HepG2 (cell line): ENCODE results near the gene PDCD2L. TPM values are rescaled to one million over a fixed set of nuclear protein-coding genes. Genes with fewer than 3 reads are reported as not detected.
"Not testable (repeated sequence)": the region's sequence is repeated elsewhere in the genome, so short reads cannot be mapped to it uniquely, and the experiment has no call there.

Experiments used
- ATAC-seq: fragments of 200-7000 bp; cut with Tn5 transposase; 3 replicates; pipeline ENCODE4 v1.9.1; 2020; ENCODE audit warnings: mild to moderate bottlenecking, moderate library complexity
- BruUV-seq: library from RNA; stranded (reverse); fragments of 400-500 nt; replicated peaks from 2 replicates; lab custom pipeline; 2021; lab: Mats Ljungman, UMichigan
- CTCF ChIA-PET: fragments of 300-600 bp; formaldehyde crosslinking; extraction: SDS; loops from one replicate; lab custom pipeline; 2021; ENCODE audit warnings: low total read pairs, inconsistent platforms, low intra/inter-chr PET ratio; lab: Yijun Ruan, JAX
- POLR2A ChIA-PET: fragments of 350-600 bp; sonication (Branson Sonifier 250); formaldehyde crosslinking; loops from one replicate; lab custom pipeline; 2020; ENCODE audit warnings: antibody characterized with exemption, inconsistent platforms; lab: Yijun Ruan, JAX
- DNase-seq: peaks from one replicate; pipeline ENCODE4 v3.0.0-alpha.2; 2015; ENCODE audit warnings: low spot score
- FAIRE-seq: peaks from 3 replicates; lab custom pipeline; 2011; peaks lifted over from hg19 to GRCh38; lab: Jason Lieb, UNC
- H2AFZ ChIP-seq: one replicate; pipeline ENCODE4 v1.6.1; 2011; ENCODE audit warnings: low read length, inconsistent platforms
- H3K27ac ChIP-seq: fragments of 300-600 bp; 3 replicates; pipeline ENCODE4 v1.8.0; 2011; ENCODE audit warnings: mixed run types, mild to moderate bottlenecking, mixed read lengths, low read length, inconsistent platforms; ENCODE audit not compliant: insufficient read depth; ENCODE audit errors: extremely low read length
- H3K27me3 ChIP-seq, 2 experiments: fragments of 200-600 bp in 1 of 2; 2 replicates in 1 of 2; 3 replicates in 1 of 2; pipeline versions ENCODE4 v1.6.0 to v1.8.0; 2011; ENCODE audit warnings: low read length in 2 of 2, mild to moderate bottlenecking in 2 of 2, moderate library complexity in 2 of 2, inconsistent platforms in 1 of 2; ENCODE audit not compliant: insufficient read depth in 2 of 2, control insufficient read depth in 1 of 2
- H3K36me3 ChIP-seq, 2 experiments: fragments of 200-600 bp in 1 of 2; replicated peaks in 1 of 2; 2 replicates in 1 of 2; 3 replicates in 1 of 2; pipeline versions ENCODE4 v1.5.1 to v1.8.0; 2011; ENCODE audit warnings: low read length in 2 of 2, inconsistent platforms in 1 of 2; ENCODE audit not compliant: insufficient read depth in 2 of 2, control insufficient read depth in 1 of 2
- H3K4me1 ChIP-seq: 2 replicates; pipeline ENCODE4 v1.5.1; 2012; ENCODE audit warnings: low read length, inconsistent platforms; ENCODE audit not compliant: insufficient read depth
- H3K4me2 ChIP-seq: 2 replicates; pipeline ENCODE4 v1.6.0; 2011; ENCODE audit warnings: low read depth, low read length, inconsistent platforms
- H3K4me3 ChIP-seq, 3 experiments: fragments of 200-600 bp in 1 of 3; sonication (generic), shearing (Covaris generic) in 1 of 3; replicated peaks in 1 of 3; 2 replicates each; pipeline ENCODE4 v1.5.1; 2011 to 2016; ENCODE audit warnings: low read length in 3 of 3, inconsistent platforms in 2 of 3, low read depth in 2 of 3, mild to moderate bottlenecking in 2 of 3, control low read depth in 1 of 3, mixed read lengths in 1 of 3; ENCODE audit not compliant: insufficient read depth in 1 of 3
- H3K79me2 ChIP-seq: one replicate; pipeline ENCODE4 v1.6.1; 2011; ENCODE audit warnings: low read length, inconsistent platforms; ENCODE audit not compliant: insufficient read depth
- H3K9ac ChIP-seq: 2 replicates; pipeline ENCODE4 v1.6.0; 2011; ENCODE audit warnings: mild to moderate bottlenecking, low read depth, low read length, inconsistent platforms; ENCODE audit not compliant: insufficient read depth
- H3K9me3 ChIP-seq: 2 replicates; pipeline ENCODE4 v1.5.1; 2012; ENCODE audit warnings: mild to moderate bottlenecking, low read length
- H4K20me1 ChIP-seq: 2 replicates; pipeline ENCODE4 v1.6.0; 2011; ENCODE audit warnings: inconsistent platforms, mild to moderate bottlenecking, low read length, moderate library complexity; ENCODE audit not compliant: insufficient read depth
- AGO2 ChIP-seq: fragments of 200-400 bp; formaldehyde crosslinking; optimal IDR thresholded peaks from 2 replicates; pipeline ENCODE3; 2017; ENCODE audit warnings: mild to moderate bottlenecking, low read depth, low read length, moderate library complexity
- CC2D1A ChIP-seq: sonication (generic); formaldehyde crosslinking; IDR thresholded peaks from 2 replicates; pipeline ENCODE4 v1.8.1; 2023; ENCODE audit warnings: mild to moderate bottlenecking, missing genetic modification reagents
- FOXP1 ChIP-seq, 2 experiments: fragments of 450-650 bp in 1 of 2; IDR thresholded peaks; 2 replicates each; pipeline ENCODE4 v1.6.1; 2017 to 2018; ENCODE audit warnings: antibody characterized with exemption in 1 of 2
- PCBP2 ChIP-seq: fragments of 200-400 bp; formaldehyde crosslinking; optimal IDR thresholded peaks from 2 replicates; pipeline ENCODE3; 2018; ENCODE audit warnings: low read length, low read depth; ENCODE audit not compliant: poor library complexity, severe bottlenecking
- SNAI1 ChIP-seq: sonication (generic); formaldehyde crosslinking; IDR thresholded peaks from 2 replicates; pipeline ENCODE4 v1.5.0; 2020; ENCODE audit warnings: mild to moderate bottlenecking, missing genetic modification reagents, borderline replicate concordance
- YEATS4 ChIP-seq: sonication (generic); formaldehyde crosslinking; IDR thresholded peaks from 2 replicates; pipeline ENCODE4 v1.4.0; 2020; ENCODE audit warnings: missing genetic modification reagents, borderline replicate concordance
- WGBS: methylation state at CpG from one replicate; pipeline ENCODE4 v1.1.6; 2017; ENCODE audit warnings: low lambda C conversion rate; 5-methylcytosine and 5-hydroxymethylcytosine counted together
- in situ Hi-C: cut with HindIII; loops from 2 replicates; pipeline ENCODE4 v1.10.0; 2017; ENCODE audit warnings: low pct_unique_long_range_greater_than_20kb; ENCODE audit not compliant: extremely low pct_ligation_motif_present
- intact Hi-C: fragments of 100-400 bp; cut with micrococcal nuclease; formaldehyde crosslinking; loops from one replicate; pipeline ENCODE4 v1.10.0; 2022; ENCODE audit not compliant: unreplicated experiment
- polyA plus RNA-seq, 8 experiments: library from polyadenylated mRNA; depleted of rRNA in 3 of 8; stranded (reverse) in 7 of 8; unstranded in 1 of 8; fragments of >200 nt; fragmentation: Illumina TruSeq in 4 of 8; extraction: Trizol in 4 of 8; gene quantifications; 2 replicates each; pipeline versions ENCODE4 v1.2.1 to v1.2.3, GENCODE V29; 2011 to 2016; ENCODE audit warnings: low read depth in 4 of 8, missing spikeins in 1 of 8, mixed read lengths in 1 of 8; ENCODE audit not compliant: insufficient read depth in 1 of 8
- total RNA-seq, 5 experiments: library from RNA; depleted of rRNA; stranded (reverse); fragments of >200 nt; fragmentation: Illumina TruSeq; extraction: Trizol; gene quantifications; 2 replicates each; pipeline ENCODE4 v1.2.3, GENCODE V29; 2016; ENCODE audit warnings: low read depth in 1 of 5

The PDCD2L gene
- total and polyA plus RNA-seq, 2 of the 13 experiments (the other 11 are each of a cell fraction or from before 2014, with no cell fraction given), result 29.3 to 35.2 TPM

- FAIRE-seq, result no peak
- POLR2A ChIA-PET, result no interaction called here
- no peak overlapping the region for H3K4me3 ChIP-seq
- peaks cover 3% of the 10 kb centered on the region for H3K79me2 ChIP-seq
- no peak for TF ChIP-seq FOXP1 (IDR thresholded peaks at IDR 0.05)
- TF ChIP-seq FOXP1 (CRISPR knock-in tag; IDR thresholded peaks at IDR 0.05), result no peak
- no peak for TF ChIP-seq CC2D1A (CRISPR knock-in tag)
- TF ChIP-seq AGO2, result no peak
- no peak for TF ChIP-seq PCBP2
- no peak for TF ChIP-seq YEATS4 (CRISPR knock-in tag)
- no peak for TF ChIP-seq SNAI1 (CRISPR knock-in tag)
- TF ChIP-seq, all 625 proteins: peak for 0
- Histone ChIP-seq H3K36me3 (peaks cover 22 to 70% of the 10 kb centered on the region in 2 experiments), H3K27ac (no peak overlapping the region), H3K9ac (no peak overlapping the region), H2AFZ (no peak overlapping the region), H4K20me1 (no peaks in the 10 kb centered on the region), H3K27me3 (no peaks in the 10 kb centered on the region), H3K9me3 (no peaks in the 10 kb centered on the region), H3K4me2 (no peak overlapping the region), H3K4me1 (no peaks in the 10 kb centered on the region)
- in situ Hi-C loops (no loop called here), intact Hi-C loops (no loop called here)
- BruUV-seq, result no TSS peak
- ATAC-seq, result no peak
- no peak for DNase-seq
- CTCF ChIA-PET, result no interaction called here
- 94% methylated on average over 3 of the region's 3 CpGs for WGBS
These were observed 50.5 kb downstream of the PDCD2L start for GRCh38 chr19:34454685-34455084.

- H3K79me2 ChIP-seq, CTCF ChIA-PET, H3K4me3 ChIP-seq, POLR2A ChIA-PET, H3K9me3 ChIP-seq, H3K27ac ChIP-seq, H3K4me2 ChIP-seq, in situ Hi-C loops, BruUV-seq, H3K9ac ChIP-seq, FAIRE-seq, intact Hi-C loops, H3K27me3 ChIP-seq, H4K20me1 ChIP-seq, H3K4me1 ChIP-seq, H2AFZ ChIP-seq, ATAC-seq, DNase-seq: not testable (repeated sequence)
- peaks cover 23 to 72% of the 10 kb centered on the region in 2 experiments for H3K36me3 ChIP-seq
- WGBS, result 91% methylated on average over 17 of the region's 17 CpGs
These were observed 51.7 kb downstream of the PDCD2L start for GRCh38 chr19:34455783-34456480.
